Caki2 (cell line): ENCODE results near the gene STK24. TPM values are rescaled to one million over a fixed set of nuclear protein-coding genes. Genes with fewer than 3 reads are reported as not detected.

Source experiments
- DNase-seq: peaks from one replicate; pipeline ENCODE4 v3.0.0-alpha.2; 2015; ENCODE audit warnings: low read depth
- in situ Hi-C: cut with HindIII; loops from 2 replicates; pipeline ENCODE4 v1.10.0; 2016; ENCODE audit warnings: low sequenced_read_pairs, low pct_unique_long_range_greater_than_20kb, mixed read lengths
- total RNA-seq: library from RNA; depleted of rRNA; stranded (reverse); fragments of >200 nt; shearing (Covaris generic); gene quantifications from 2 replicates; pipeline ENCODE4 v1.2.3, GENCODE V29; 2014; ENCODE audit warnings: low replicate concordance

STK24 gene
- total RNA-seq, 1 experiment from 2014 or later, result 94.3 TPM

GRCh38 chr13:98524391-98524790, 52.5 kb downstream of the STK24 start:
- in situ Hi-C loops, result no loop called here

GRCh38 chr13:98523455-98524102, 53.3 kb downstream of the STK24 start:
- no peak for DNase-seq
- in situ Hi-C loops, result no loop called here

More at GRCh38 chr13:98524391-98524790, 52.5 kb downstream of the STK24 start:
- no peak for DNase-seq

GRCh38 chr13:98522371-98522770, 54.5 kb downstream of the STK24 start:
- no peak for DNase-seq
- in situ Hi-C loops, result no loop called here

GRCh38 chr13:98521461-98522247, 55.3 kb downstream of the STK24 start:
- no peak for DNase-seq
- in situ Hi-C loops, result no loop called here

- in situ Hi-C loops, result no loop called here
Observed at GRCh38 chr13:98520674-98521449, 56.0 kb downstream of the STK24 start.

GRCh38 chr13:98519976-98520375, 56.9 kb downstream of the STK24 start:
- no peak for DNase-seq
- in situ Hi-C loops, result no loop called here

More at GRCh38 chr13:98520674-98521449, 56.0 kb downstream of the STK24 start:
- no peak for DNase-seq

GRCh38 chr13:98517576-98518310, 59.2 kb downstream of the STK24 start:
- no peak for DNase-seq
- in situ Hi-C loops, result no loop called here

- in situ Hi-C loops, result no loop called here
- DNase-seq, result no peak
Observed at GRCh38 chr13:98515818-98516465, 61.0 kb downstream of the STK24 start.

GRCh38 chr13:98514288-98514687, 62.6 kb downstream of the STK24 start:
- DNase-seq, result no peak
- in situ Hi-C loops, result no loop called here

- in situ Hi-C loops, result no loop called here
- DNase-seq, result no peak
Observed at GRCh38 chr13:98513837-98514236, 63.1 kb downstream of the STK24 start.

GRCh38 chr13:98512774-98513665, 63.9 kb downstream of the STK24 start:
- in situ Hi-C loops, result no loop called here
- DNase-seq, result no peak

- in situ Hi-C loops, result no loop called here
- DNase-seq, result no peak
Observed at GRCh38 chr13:98511435-98511834, 65.5 kb downstream of the STK24 start.

GRCh38 chr13:98510156-98510509, 66.8 kb downstream of the STK24 start:
- in situ Hi-C loops, result no loop called here
- no peak for DNase-seq

GRCh38 chr13:98509271-98510155, 67.4 kb downstream of the STK24 start:
- in situ Hi-C loops, result no loop called here
- peak; percentile 54 for DNase-seq

GRCh38 chr13:98508685-98509084, 68.2 kb downstream of the STK24 start:
- in situ Hi-C loops, result no loop called here
- DNase-seq, result peak; percentile 33

GRCh38 chr13:98508280-98508679, 68.6 kb downstream of the STK24 start:
- no peak for DNase-seq

More at GRCh38 chr13:98508280-98508679, 68.6 kb downstream of the STK24 start:
- in situ Hi-C loops, result no loop called here
